ENCODE data around the gene MAB21L1.

DNA sequence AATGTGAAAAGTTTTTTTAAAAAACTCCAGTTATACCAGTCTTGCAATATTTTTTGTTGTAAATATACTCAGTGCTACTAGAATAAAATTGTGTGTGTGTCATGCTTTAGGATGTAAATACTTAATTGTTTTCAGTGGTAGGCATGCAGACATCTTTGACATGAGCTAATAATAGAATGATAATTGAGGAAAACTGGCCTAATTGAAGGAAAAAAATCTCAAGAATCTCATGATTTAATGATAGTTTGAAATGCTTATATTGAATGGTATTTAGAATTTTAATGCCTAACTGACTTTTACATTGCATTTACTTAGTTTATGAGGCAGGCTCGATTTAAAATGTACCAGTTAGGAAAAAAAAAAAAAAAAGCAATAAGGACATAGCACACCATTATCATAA lies 3.2 kb upstream of the MAB21L1 start:
- TF ChIP-seq, protein P1, sequence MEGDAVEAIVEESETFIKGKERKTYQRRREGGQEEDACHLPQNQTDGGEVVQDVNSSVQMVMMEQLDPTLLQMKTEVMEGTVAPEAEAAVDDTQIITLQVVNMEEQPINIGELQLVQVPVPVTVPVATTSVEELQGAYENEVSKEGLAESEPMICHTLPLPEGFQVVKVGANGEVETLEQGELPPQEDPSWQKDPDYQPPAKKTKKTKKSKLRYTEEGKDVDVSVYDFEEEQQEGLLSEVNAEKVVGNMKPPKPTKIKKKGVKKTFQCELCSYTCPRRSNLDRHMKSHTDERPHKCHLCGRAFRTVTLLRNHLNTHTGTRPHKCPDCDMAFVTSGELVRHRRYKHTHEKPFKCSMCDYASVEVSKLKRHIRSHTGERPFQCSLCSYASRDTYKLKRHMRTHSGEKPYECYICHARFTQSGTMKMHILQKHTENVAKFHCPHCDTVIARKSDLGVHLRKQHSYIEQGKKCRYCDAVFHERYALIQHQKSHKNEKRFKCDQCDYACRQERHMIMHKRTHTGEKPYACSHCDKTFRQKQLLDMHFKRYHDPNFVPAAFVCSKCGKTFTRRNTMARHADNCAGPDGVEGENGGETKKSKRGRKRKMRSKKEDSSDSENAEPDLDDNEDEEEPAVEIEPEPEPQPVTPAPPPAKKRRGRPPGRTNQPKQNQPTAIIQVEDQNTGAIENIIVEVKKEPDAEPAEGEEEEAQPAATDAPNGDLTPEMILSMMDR (conservative IDR thresholded peaks at IDR 0.05) = no peak
- no peak for TF ChIP-seq ZFX (IDR thresholded peaks at IDR 0.05)

All from C4-2B (cell line).